HFFc6 (cell line): ENCODE measurements around the gene KIF26B. TPM values are rescaled to one million over a fixed set of nuclear protein-coding genes. Genes with fewer than 3 reads are reported as not detected.

Experiments used
- DNase-seq: peaks from one replicate; pipeline ENCODE4 v3.0.0-alpha.2; 2018
- H3K27ac Mint-ChIP-seq: 2 replicates; pipeline ENCODE4 v1.8.0; 2020; ENCODE audit warnings: mild to moderate bottlenecking, mixed read lengths
- H3K27me3 Mint-ChIP-seq: 2 replicates; pipeline ENCODE4 v1.8.0; 2021; ENCODE audit warnings: mild to moderate bottlenecking, moderate library complexity, mixed read lengths; ENCODE audit not compliant: insufficient read depth
- H3K36me3 Mint-ChIP-seq: 2 replicates; pipeline ENCODE4 v1.8.0; 2021; ENCODE audit warnings: low read depth, mixed read lengths
- H3K4me1 Mint-ChIP-seq: 2 replicates; pipeline ENCODE4 v1.8.0; 2020; ENCODE audit warnings: low read depth, mixed read lengths
- H3K4me3 Mint-ChIP-seq: 2 replicates; pipeline ENCODE4 v1.8.0; 2020; ENCODE audit warnings: mild to moderate bottlenecking, moderate library complexity, mixed read lengths
- H3K9me3 Mint-ChIP-seq: 2 replicates; pipeline ENCODE4 v1.8.0; 2020; ENCODE audit warnings: mild to moderate bottlenecking, mixed read lengths
- total RNA-seq, 6 experiments: library from RNA; stranded (reverse); fragmentation: NEBNext Ultra II Directional; extraction: Animal tissue kit (Norgen Biotek cat#: 25700); gene quantifications; 2 replicates in 1 of 6; 3 replicates in 5 of 6; pipeline ENCODE4 v1.2.3, GENCODE V29; 2021
- TF ChIP-seq, protein P1 (sequence below): fragments of 200-600 bp; sonication (generic); IDR thresholded peaks from 2 replicates; pipeline ENCODE4 v1.5.0; 2021; ENCODE audit warnings: antibody characterized with exemption, mild to moderate bottlenecking

Gene KIF26B
- total RNA-seq, 6 experiments from 2014 or later = 4.6 to 7.5 (median 5.5) TPM

DNA sequence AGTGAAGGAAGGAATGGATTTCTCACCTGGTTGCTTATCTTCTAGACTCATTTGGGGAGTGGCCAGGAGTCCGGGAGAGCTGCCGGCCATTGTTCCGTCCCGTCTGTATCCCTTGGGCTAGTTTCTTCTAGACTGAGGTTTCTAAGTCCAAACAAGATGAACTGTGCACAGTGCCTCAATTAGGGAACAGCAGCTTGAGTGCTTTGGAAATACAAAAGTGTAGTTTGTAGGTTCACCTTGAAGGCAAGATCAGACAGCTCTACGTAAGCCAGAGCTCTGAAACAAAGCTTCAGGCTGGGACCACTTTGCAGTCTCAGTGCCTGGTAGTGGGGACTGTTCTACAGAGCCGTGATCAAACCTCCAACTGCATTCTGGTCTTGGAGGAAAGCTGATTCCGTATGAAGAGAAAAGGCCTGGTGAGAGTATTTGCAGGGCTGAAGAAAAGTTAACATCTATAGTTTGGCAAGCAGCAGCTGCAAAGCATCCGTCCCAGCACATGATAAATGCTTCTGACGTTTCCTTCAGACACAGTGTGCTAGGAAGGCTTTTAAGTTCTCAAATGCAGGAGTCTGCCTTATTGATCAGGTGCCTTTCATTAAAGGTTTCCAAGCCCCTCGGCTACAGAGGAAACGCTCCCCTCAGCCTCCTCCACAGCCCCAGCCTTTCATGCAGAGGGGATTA lies 432.8 kb downstream of the KIF26B start:
- Mint-ChIP-seq H3K4me3 (no peak overlapping the region), H3K4me1 (peaks cover 27% of the 10 kb centered on the region), H3K36me3 (no peaks in the 10 kb centered on the region), H3K9me3 (no peaks in the 10 kb centered on the region), H3K27me3 (no peaks in the 10 kb centered on the region), H3K27ac (no peak overlapping the region)
- TF ChIP-seq, protein P1, sequence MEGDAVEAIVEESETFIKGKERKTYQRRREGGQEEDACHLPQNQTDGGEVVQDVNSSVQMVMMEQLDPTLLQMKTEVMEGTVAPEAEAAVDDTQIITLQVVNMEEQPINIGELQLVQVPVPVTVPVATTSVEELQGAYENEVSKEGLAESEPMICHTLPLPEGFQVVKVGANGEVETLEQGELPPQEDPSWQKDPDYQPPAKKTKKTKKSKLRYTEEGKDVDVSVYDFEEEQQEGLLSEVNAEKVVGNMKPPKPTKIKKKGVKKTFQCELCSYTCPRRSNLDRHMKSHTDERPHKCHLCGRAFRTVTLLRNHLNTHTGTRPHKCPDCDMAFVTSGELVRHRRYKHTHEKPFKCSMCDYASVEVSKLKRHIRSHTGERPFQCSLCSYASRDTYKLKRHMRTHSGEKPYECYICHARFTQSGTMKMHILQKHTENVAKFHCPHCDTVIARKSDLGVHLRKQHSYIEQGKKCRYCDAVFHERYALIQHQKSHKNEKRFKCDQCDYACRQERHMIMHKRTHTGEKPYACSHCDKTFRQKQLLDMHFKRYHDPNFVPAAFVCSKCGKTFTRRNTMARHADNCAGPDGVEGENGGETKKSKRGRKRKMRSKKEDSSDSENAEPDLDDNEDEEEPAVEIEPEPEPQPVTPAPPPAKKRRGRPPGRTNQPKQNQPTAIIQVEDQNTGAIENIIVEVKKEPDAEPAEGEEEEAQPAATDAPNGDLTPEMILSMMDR = no peak
- DNase-seq = no peak

GRCh38 chr1:245588116-245588639 lies 433.4 kb downstream of the KIF26B start:
- H3K27me3 Mint-ChIP-seq = no peaks in the 10 kb centered on the region
- peaks cover 27% of the 10 kb centered on the region for H3K4me1 Mint-ChIP-seq
- no peak overlapping the region for H3K27ac Mint-ChIP-seq
- H3K4me3 Mint-ChIP-seq = no peak overlapping the region
- no peaks in the 10 kb centered on the region for H3K9me3 Mint-ChIP-seq
- no peaks in the 10 kb centered on the region for H3K36me3 Mint-ChIP-seq
- TF ChIP-seq, protein P1 = no peak
- no peak for DNase-seq

DNA sequence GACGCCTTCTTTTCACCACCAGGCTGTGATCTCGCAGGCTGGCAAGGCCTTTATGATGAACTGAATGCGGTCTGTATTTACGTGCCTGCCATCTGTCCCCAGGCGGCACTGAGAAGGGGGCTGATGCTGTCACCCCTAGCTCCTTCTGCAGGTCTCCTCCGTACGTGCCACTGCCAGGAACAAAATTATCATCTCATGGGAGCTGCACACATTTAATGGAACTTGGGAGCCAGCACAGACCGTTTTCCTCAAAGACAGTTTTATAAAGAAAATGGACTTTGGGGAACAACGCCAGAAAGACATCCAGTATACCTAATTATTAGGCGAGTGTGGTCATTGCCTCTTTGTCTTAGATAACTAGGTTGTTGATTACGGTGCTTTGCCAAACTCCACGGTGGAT lies 434.5 kb downstream of the KIF26B start:
- Mint-ChIP-seq H3K4me1 (peaks cover 25% of the 10 kb centered on the region), H3K27ac (no peak overlapping the region), H3K4me3 (no peak overlapping the region), H3K9me3 (no peaks in the 10 kb centered on the region), H3K36me3 (peaks cover 6% of the 10 kb centered on the region; the same call in 1 of the 2 replicates), H3K27me3 (no peaks in the 10 kb centered on the region)
- no peak for DNase-seq
- TF ChIP-seq, protein P1 = no peak

- TF ChIP-seq, protein P1 = no peak
- H3K27me3 Mint-ChIP-seq = no peaks in the 10 kb centered on the region
- no peak overlapping the region for H3K4me3 Mint-ChIP-seq
- peaks cover 6% of the 10 kb centered on the region; the same call in 1 of the 2 replicates for H3K36me3 Mint-ChIP-seq
- no peaks in the 10 kb centered on the region for H3K9me3 Mint-ChIP-seq
- H3K4me1 Mint-ChIP-seq = peaks cover 19% of the 10 kb centered on the region
- DNase-seq = no peak
- no peak overlapping the region for H3K27ac Mint-ChIP-seq
These were observed 435.1 kb downstream of the KIF26B start for GRCh38 chr1:245589906-245590305.

- Mint-ChIP-seq H3K27me3 (no peaks in the 10 kb centered on the region), H3K4me1 (peaks cover 11% of the 10 kb centered on the region), H3K9me3 (no peaks in the 10 kb centered on the region), H3K27ac (no peak overlapping the region), H3K4me3 (no peak overlapping the region), H3K36me3 (peaks cover 6% of the 10 kb centered on the region; the same call in 1 of the 2 replicates)
- no peak for DNase-seq
- TF ChIP-seq, protein P1 = no peak
These were observed 435.9 kb downstream of the KIF26B start for GRCh38 chr1:245590726-245591125.
